ENCODE measurements around the gene PLA2G2C. TPM values are rescaled to one million over a fixed set of nuclear protein-coding genes. Genes with fewer than 3 reads are reported as not detected.

Gene PLA2G2C
- total RNA-seq, 1 experiment from 2014 or later = not detected

GRCh38 chr1:20202166-20202565 is 15.8 kb upstream of the PLA2G2C start:
- DNase-seq (ENCODE audit: low spot score) (no peak), ATAC-seq (no peak)
- ChIA-PET POLR2A (no interaction called here), CTCF (interaction anchor here (1.0 to 3.3 kb wide), 5 partner anchors 11 to 282 kb away, joined by 3 to 12 read pairs (median 4); no protein-coding TSS in a partner anchor)
- Mint-ChIP-seq H3K4me1 (peaks cover 12% of the 10 kb centered on the region), H3K36me3 (no peaks in the 10 kb centered on the region), H3K4me3 (no peak overlapping the region), H3K27ac (no peak overlapping the region), H3K9me3 (no peaks in the 10 kb centered on the region), H3K27me3 (ENCODE audit: low read depth) (no peaks in the 10 kb centered on the region; the same call in 1 of the 2 replicates)
- TF ChIP-seq GTF2I (CRISPR knock-in tag; conservative IDR thresholded peaks at IDR 0.05) (no peak), ERG (CRISPR knock-in tag; IDR thresholded peaks at IDR 0.05) (no peak), FOXP1 (CRISPR knock-in tag; IDR thresholded peaks at IDR 0.05; ENCODE audit: borderline replicate concordance) (no peak)

- H3K4me1 Mint-ChIP-seq = peaks cover 12% of the 10 kb centered on the region
- no peak for ATAC-seq
- TF ChIP-seq ZNF317 (CRISPR knock-in tag; IDR thresholded peaks at IDR 0.05; ENCODE audit: borderline replicate concordance, low read depth) = no peak
- no peak for TF ChIP-seq TEAD4 (CRISPR knock-in tag; IDR thresholded peaks at IDR 0.05)
- TF ChIP-seq FOXP4 (CRISPR knock-in tag; IDR thresholded peaks at IDR 0.05) = no peak
- TF ChIP-seq HMGXB4 (CRISPR knock-in tag; IDR thresholded peaks at IDR 0.05) = no peak
- TF ChIP-seq FOXJ3 (CRISPR knock-in tag; IDR thresholded peaks at IDR 0.05; ENCODE audit: borderline replicate concordance) = no peak
- TF ChIP-seq ZNF281 (CRISPR knock-in tag; IDR thresholded peaks at IDR 0.05) = no peak
- H3K27ac Mint-ChIP-seq = no peak overlapping the region
- ChIA-PET POLR2A (no interaction called here), CTCF (interaction anchor here (1.5 to 3.3 kb wide), 3 partner anchors 12 to 283 kb away, joined by 3 to 12 read pairs (median 4); no protein-coding TSS in a partner anchor)
- H3K27me3 Mint-ChIP-seq (ENCODE audit: low read depth) = no peaks in the 10 kb centered on the region; the same call in 1 of the 2 replicates
- no peaks in the 10 kb centered on the region for H3K9me3 Mint-ChIP-seq
- no peak overlapping the region for H3K4me3 Mint-ChIP-seq
- no peak for DNase-seq (ENCODE audit: low spot score)
- no peaks in the 10 kb centered on the region for H3K36me3 Mint-ChIP-seq
These were observed 14.6 kb upstream of the PLA2G2C start for GRCh38 chr1:20200966-20201365.

GRCh38 chr1:20199840-20200239 is 13.5 kb upstream of the PLA2G2C start:
- TF ChIP-seq NR3C1 (CRISPR knock-in tag; conservative IDR thresholded peaks at IDR 0.05; ENCODE audit: low read depth) (no peak), TEAD4 (CRISPR knock-in tag; IDR thresholded peaks at IDR 0.05) (no peak), GTF2I (CRISPR knock-in tag; conservative IDR thresholded peaks at IDR 0.05) (no peak), ZNF281 (CRISPR knock-in tag; IDR thresholded peaks at IDR 0.05) (no peak), STAT6 (CRISPR knock-in tag; conservative IDR thresholded peaks at IDR 0.05; ENCODE audit: low read depth) (no peak), EMX1 (CRISPR knock-in tag; IDR thresholded peaks at IDR 0.05) (no peak), ZNF219 (CRISPR knock-in tag; IDR thresholded peaks at IDR 0.05; ENCODE audit: borderline replicate concordance) (no peak)
- Mint-ChIP-seq H3K4me3 (no peak overlapping the region), H3K9me3 (no peaks in the 10 kb centered on the region), H3K27ac (no peak overlapping the region), H3K4me1 (peaks cover 18% of the 10 kb centered on the region), H3K27me3 (ENCODE audit: low read depth) (no peaks in the 10 kb centered on the region; the same call in 1 of the 2 replicates), H3K36me3 (no peaks in the 10 kb centered on the region)
- ATAC-seq = no peak
- CTCF ChIA-PET = interaction anchor here (1.2 to 3.3 kb wide), 4 partner anchors 13 to 225 kb away, joined by 3 to 12 read pairs (median 4); no protein-coding TSS in a partner anchor
- POLR2A ChIA-PET = no interaction called here
- DNase-seq (ENCODE audit: low spot score) = no peak

Data from WTC11 (cell line).